AG04450 (cell line): Measurements from ENCODE around the gene KCNMA1. TPM values are rescaled to one million over a fixed set of nuclear protein-coding genes. Genes with fewer than 3 reads are reported as not detected.

ENCODE experiments used
- CTCF ChIA-PET: fragments of 300-600, 350-600 bp; formaldehyde crosslinking; extraction: SDS; loops from one replicate; lab custom pipeline; 2022; ENCODE audit warnings: antibody characterized with exemption, inconsistent platforms; lab: Charles Lee
- POLR2A ChIA-PET: fragments of 350-600 bp; formaldehyde crosslinking; extraction: SDS; loops from one replicate; lab custom pipeline; 2021; ENCODE audit warnings: antibody characterized with exemption, inconsistent platforms; lab: Yijun Ruan, JAX
- DNase-seq: peaks from one replicate; pipeline ENCODE4 v3.0.0-alpha.2; 2011; ENCODE audit warnings: low read depth, low spot score
- H3K27ac ChIP-seq: one replicate; pipeline ENCODE4 v1.5.1; 2012; ENCODE audit warnings: low read depth, low read length, control low read depth
- H3K27me3 ChIP-seq: one replicate; pipeline ENCODE4 v1.6.0; 2012; ENCODE audit warnings: low read length; ENCODE audit not compliant: control insufficient read depth, insufficient read depth
- H3K4me3 ChIP-seq: 2 replicates; pipeline ENCODE4 v1.5.1; 2011; ENCODE audit warnings: mild to moderate bottlenecking, low read depth, low read length, control low read depth
- H3K9me3 ChIP-seq: 2 replicates; pipeline ENCODE4 v1.5.1; 2012; ENCODE audit warnings: low read length; ENCODE audit not compliant: control insufficient read depth, insufficient read depth
- CTCF ChIP-seq: IDR thresholded peaks from 2 replicates; pipeline ENCODE4 v1.5.1; 2011; ENCODE audit warnings: low read depth, low read length, control low read depth, inconsistent platforms
- polyA plus RNA-seq: library from polyadenylated mRNA; depleted of rRNA; stranded (reverse); fragments of >200 nt; gene quantifications from 2 replicates; pipeline ENCODE4 v1.2.3, GENCODE V29; 2011

Gene KCNMA1
- polyA plus RNA-seq, 1 experiment, result 58.8 TPM

GRCh38 chr10:77678146-77678545 is 40.5 kb upstream of the KCNMA1 start:
- H3K27me3 ChIP-seq, result peaks cover 18% of the 10 kb centered on the region
- H3K27ac ChIP-seq, result no peak overlapping the region
- POLR2A ChIA-PET, result no interaction called here
- H3K4me3 ChIP-seq, result no peak overlapping the region
- CTCF ChIA-PET, result interaction anchor here (0.7 to 1.1 kb wide), 2 partner anchors 31 to 37 kb away, joined by 3 read pairs; no protein-coding TSS in a partner anchor
- no peak for TF ChIP-seq CTCF
- H3K9me3 ChIP-seq, result no peaks in the 10 kb centered on the region
- DNase-seq, result no peak

GRCh38 chr10:77675347-77675746 is 37.7 kb upstream of the KCNMA1 start:
- Histone ChIP-seq H3K27ac (no peak overlapping the region), H3K9me3 (no peaks in the 10 kb centered on the region), H3K4me3 (no peak overlapping the region), H3K27me3 (peaks cover 18% of the 10 kb centered on the region)
- no peak for DNase-seq
- ChIA-PET CTCF (interaction anchor here (1.0 to 1.1 kb wide), 2 partner anchors 37 to 510 kb away, joined by 3 read pairs; no protein-coding TSS in a partner anchor), POLR2A (no interaction called here)
- TF ChIP-seq CTCF, result no peak

- ChIA-PET POLR2A (no interaction called here), CTCF (interaction anchor here (0.8 kb wide), 1 partner anchor 38 kb away, joined by 4 read pairs; no protein-coding TSS in a partner anchor)
- no peak for TF ChIP-seq CTCF
- Histone ChIP-seq H3K27ac (no peak overlapping the region), H3K27me3 (peaks cover 12% of the 10 kb centered on the region), H3K9me3 (no peaks in the 10 kb centered on the region), H3K4me3 (no peak overlapping the region)
- DNase-seq, result no peak
Observed at GRCh38 chr10:77673515-77674140, 36.0 kb upstream of the KCNMA1 start.

- no peak for TF ChIP-seq CTCF
- H3K27ac ChIP-seq, result no peak overlapping the region
- no peaks in the 10 kb centered on the region for H3K9me3 ChIP-seq
- H3K27me3 ChIP-seq, result peaks cover 11% of the 10 kb centered on the region
- CTCF ChIA-PET, result interaction anchor here (0.8 to 1.2 kb wide), 2 partner anchors 38 to 507 kb away, joined by 4 read pairs; no protein-coding TSS in a partner anchor
- DNase-seq, result no peak
- POLR2A ChIA-PET, result no interaction called here
- H3K4me3 ChIP-seq, result no peak overlapping the region
Observed at GRCh38 chr10:77673101-77673500, 35.5 kb upstream of the KCNMA1 start.

- ChIA-PET CTCF (interaction anchor here (1.2 kb wide), 1 partner anchor 506 kb away, joined by 4 read pairs; no protein-coding TSS in a partner anchor), POLR2A (no interaction called here)
- TF ChIP-seq CTCF, result no peak
- H3K27ac ChIP-seq, result no peak overlapping the region
- no peaks in the 10 kb centered on the region for H3K9me3 ChIP-seq
- peaks cover 8% of the 10 kb centered on the region for H3K27me3 ChIP-seq
- H3K4me3 ChIP-seq, result no peak overlapping the region
- no peak for DNase-seq
Observed at GRCh38 chr10:77671594-77672252, 34.1 kb upstream of the KCNMA1 start.
